Retinal pigment epithelial cell (primary cell): ENCODE results near the gene UGT1A4.
A peak's percentile ranks its signal among the peaks of the same experiment; 100 is the strongest.
"Not testable (repeated sequence)": the region's sequence is repeated elsewhere in the genome, so short reads cannot be mapped to it uniquely, and the experiment has no call there.

ENCODE experiments used
- DNase-seq: peaks from one replicate; pipeline ENCODE4 v3.0.0-alpha.2; 2010; ENCODE audit warnings: low read depth
- H3K4me3 ChIP-seq: 2 replicates; pipeline ENCODE4 v1.5.1; 2011; ENCODE audit warnings: mild to moderate bottlenecking, low read length, control low read depth, moderate library complexity
- TF ChIP-seq, protein P1 (sequence below): conservative IDR thresholded peaks from 2 replicates; pipeline ENCODE4 v1.5.1; 2011; ENCODE audit warnings: low read depth, low read length, control low read depth, inconsistent platforms

The UGT1A4 gene

DNA sequence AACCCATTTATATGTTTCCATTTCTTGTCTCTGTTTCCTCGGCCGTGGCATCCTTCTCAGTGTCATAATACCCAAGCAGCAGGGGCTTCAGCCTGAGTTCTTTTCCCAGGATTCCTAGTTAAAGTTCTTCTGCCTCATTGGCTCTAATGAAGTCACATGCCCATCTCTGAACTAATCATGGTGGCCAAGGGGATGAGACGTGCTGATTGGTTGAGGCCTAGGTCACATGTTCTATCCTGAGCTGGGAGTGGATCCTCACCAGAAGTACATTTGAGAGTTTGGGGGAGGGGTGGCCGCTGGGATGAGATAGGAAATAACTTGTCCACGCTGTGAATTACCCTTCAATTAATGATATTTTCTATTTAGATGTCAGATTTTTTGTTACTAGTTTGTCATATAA lies 9.6 kb upstream of the UGT1A4 start:
- TF ChIP-seq, protein P1, sequence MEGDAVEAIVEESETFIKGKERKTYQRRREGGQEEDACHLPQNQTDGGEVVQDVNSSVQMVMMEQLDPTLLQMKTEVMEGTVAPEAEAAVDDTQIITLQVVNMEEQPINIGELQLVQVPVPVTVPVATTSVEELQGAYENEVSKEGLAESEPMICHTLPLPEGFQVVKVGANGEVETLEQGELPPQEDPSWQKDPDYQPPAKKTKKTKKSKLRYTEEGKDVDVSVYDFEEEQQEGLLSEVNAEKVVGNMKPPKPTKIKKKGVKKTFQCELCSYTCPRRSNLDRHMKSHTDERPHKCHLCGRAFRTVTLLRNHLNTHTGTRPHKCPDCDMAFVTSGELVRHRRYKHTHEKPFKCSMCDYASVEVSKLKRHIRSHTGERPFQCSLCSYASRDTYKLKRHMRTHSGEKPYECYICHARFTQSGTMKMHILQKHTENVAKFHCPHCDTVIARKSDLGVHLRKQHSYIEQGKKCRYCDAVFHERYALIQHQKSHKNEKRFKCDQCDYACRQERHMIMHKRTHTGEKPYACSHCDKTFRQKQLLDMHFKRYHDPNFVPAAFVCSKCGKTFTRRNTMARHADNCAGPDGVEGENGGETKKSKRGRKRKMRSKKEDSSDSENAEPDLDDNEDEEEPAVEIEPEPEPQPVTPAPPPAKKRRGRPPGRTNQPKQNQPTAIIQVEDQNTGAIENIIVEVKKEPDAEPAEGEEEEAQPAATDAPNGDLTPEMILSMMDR: no peak
- no peak overlapping the region for H3K4me3 ChIP-seq
- DNase-seq: no peak

GRCh38 chr2:233711312-233712008 lies 7.1 kb upstream of the UGT1A4 start:
- no peak for DNase-seq
- TF ChIP-seq, protein P1: peak; percentile 98
- no peak overlapping the region for H3K4me3 ChIP-seq

GRCh38 chr2:233712611-233713261 lies 5.8 kb upstream of the UGT1A4 start, which contains the start of gene UGT1A5:
UGT1A5 (plus strand) TSS chr2:233712907; CDS start chr2:233712992, 85 bp downstream.
- no peak within 1 kb of the TSS for H3K4me3 ChIP-seq
- TF ChIP-seq, protein P1: no peak
- DNase-seq: no peak

GRCh38 chr2:233713262-233713615 lies 5.3 kb upstream of the UGT1A4 start:
- DNase-seq: no peak
- TF ChIP-seq, protein P1: no peak
- H3K4me3 ChIP-seq: no peak overlapping the region

- DNase-seq: no peak
- TF ChIP-seq, protein P1: no peak
- no peak overlapping the region for H3K4me3 ChIP-seq
Measured at GRCh38 chr2:233714121-233714520, 4.4 kb upstream of the UGT1A4 start.

DNA sequence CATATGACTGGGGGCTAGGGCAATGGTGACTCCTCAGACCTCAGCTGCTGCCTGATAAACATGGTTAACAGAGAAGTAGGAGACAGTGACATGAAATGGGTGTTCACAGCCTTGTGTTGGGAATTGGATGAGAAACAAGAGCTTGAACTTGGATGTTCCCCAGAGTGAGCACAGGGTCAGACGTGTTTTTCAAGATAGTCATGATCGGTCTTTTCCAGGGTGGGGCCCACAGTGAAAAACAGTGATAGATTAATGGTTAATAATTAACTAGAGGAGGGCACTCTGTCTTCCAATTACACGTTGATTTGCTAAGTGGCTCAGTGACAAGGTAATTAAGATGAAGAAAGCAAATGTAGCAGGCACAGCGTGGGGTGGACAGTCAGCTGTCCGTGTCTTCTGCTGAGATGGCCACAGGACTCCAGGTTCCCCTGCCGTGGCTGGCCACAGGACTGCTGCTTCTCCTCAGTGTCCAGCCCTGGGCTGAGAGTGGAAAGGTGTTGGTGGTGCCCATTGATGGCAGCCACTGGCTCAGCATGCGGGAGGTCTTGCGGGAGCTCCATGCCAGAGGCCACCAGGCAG lies 10.3 kb downstream of the UGT1A4 start, which contains the start of gene UGT1A3:
Gene UGT1A3, plus strand, starts transcription at position 320 of the 579 bp plus-strand sequence. Its CDS starts 85 bp downstream, at position 405.
- no peak within 1 kb of the TSS for H3K4me3 ChIP-seq
- TF ChIP-seq, protein P1: no peak
- no peak for DNase-seq

- DNase-seq, H3K4me3 ChIP-seq: not testable (repeated sequence)
Measured at GRCh38 chr2:233736868-233737653, 18.5 kb downstream of the UGT1A4 start.
